Adrenal gland (tissue), 12 donors: ENCODE measurements around the gene SMIM29. TPM values are rescaled to one million over a fixed set of nuclear protein-coding genes. Genes with fewer than 3 reads are reported as not detected.
A peak's percentile ranks its signal among the peaks of the same experiment; 100 is the strongest.
"Not testable (repeated sequence)": the region's sequence is repeated elsewhere in the genome, so short reads cannot be mapped to it uniquely, and the experiment has no call there.

ENCODE experiments used
- DNase-seq, 7 donors: peaks; one replicate each; pipeline ENCODE4 v3.0.0-alpha.2; 2019 to 2020
- H3K27ac ChIP-seq, 5 donors: fragments of 200-600 bp; sonication (generic) in 4 of 5; 1 replicate in 3 of 5; 2 replicates in 2 of 5; pipeline versions ENCODE4 v1.5.1 to v1.8.0; 2016 to 2020; ENCODE audit warnings: mild to moderate bottlenecking in 1 of 5
- H3K27me3 ChIP-seq: fragments of 200-600 bp; 2 replicates; pipeline ENCODE4 v1.8.0; 2021
- H3K36me3 ChIP-seq, 2 donors: fragments of 200-600 bp; replicated peaks in 1 of 2; 1 replicate in 1 of 2; 2 replicates in 1 of 2; pipeline versions ENCODE4 v1.5.1 to v1.8.0; 2018 to 2022
- H3K4me1 ChIP-seq, 2 donors: fragments of 200-600 bp; replicated peaks in 1 of 2; 1 replicate in 1 of 2; 2 replicates in 1 of 2; pipeline versions ENCODE4 v1.5.1 to v1.8.0; 2018 to 2021
- H3K4me3 ChIP-seq, 4 donors: fragments of 200-600 bp; sonication (generic) in 3 of 4; one replicate each; pipeline ENCODE4 v1.5.1; 2016 to 2018
- H3K9me3 ChIP-seq, 3 donors: fragments of 200-600 bp; sonication (generic) in 1 of 3; replicated peaks in 1 of 3; 1 replicate in 2 of 3; 2 replicates in 1 of 3; pipeline versions ENCODE4 v1.5.1 to v1.8.0; 2016 to 2021
- CTCF ChIP-seq, 6 experiments: fragments of 450-650 bp in 4 of 6; fragments of 200-600 bp in 2 of 6; sonication (generic) in 1 of 6; IDR thresholded peaks; 1 replicate in 5 of 6; 2 replicates in 1 of 6; pipeline versions ENCODE4 v1.5.1 to v1.8.0; 2016 to 2021; ENCODE audit warnings: antibody characterized with exemption in 6 of 6, mild to moderate bottlenecking in 2 of 6, moderate library complexity in 1 of 6
- POLR2A ChIP-seq, 2 donors: fragments of 450-650 bp; IDR thresholded peaks; one replicate each; pipeline ENCODE4 v1.6.1; 2017; ENCODE audit warnings: antibody characterized with exemption in 2 of 2, mild to moderate bottlenecking in 2 of 2, moderate library complexity in 1 of 2
- WGBS, 4 donors: extraction: QIAGEN DNeasy Blood & Tissue Kit in 2 of 4; methylation state at CpG; one replicate each; pipeline versions ENCODE4 v1.1.5 to v1.1.7; 2013 to 2017; 5-methylcytosine and 5-hydroxymethylcytosine counted together
- intact Hi-C, 2 donors: fragments of 100-400 bp; cut with DNase I; formaldehyde crosslinking; loops; one replicate each; pipeline versions ENCODE4 v1.14.1 to v1.15.0; 2022 to 2023
- polyA plus RNA-seq, 3 donors: library from polyadenylated mRNA; stranded (reverse); fragments of 200-250 nt in 2 of 3; fragments of 350-450 nt in 1 of 3; fragmentation: Illumina TruSeq in 1 of 3; extraction: RNeasy Lipid Tissue Mini Kit (QIAGEN cat#74804) in 1 of 3; gene quantifications; one replicate each; pipeline ENCODE4 v1.2.3, GENCODE V29; 2013 to 2014
- total RNA-seq, 9 donors: library from RNA; depleted of rRNA in 4 of 9; stranded (reverse); fragments of >200 nt in 4 of 9; fragments of 120-200 nt in 1 of 9; fragmentation: NEBNext Ultra II Directional in 1 of 9; extraction: Animal tissue kit (Norgen Biotek cat#: 25700) in 1 of 9; gene quantifications; one replicate each; pipeline versions ENCODE4 v1.1.0 to v1.2.4, GENCODE V29; 2013 to 2023
- donor health status: healthy with polysubstance abuse.
- donor health status: Bipolar disorder and iron deficiency.
- donor health status: DM: yes; HTN: yes; CAD: no.
- donor health status: DM: no; HTN: no; CAD: no.
- donor health status: DM: no; HTN: no; CAD: no.
- donor health status: DM: yes; HTN: yes; CAD: no.

The SMIM29 gene
- total and polyA plus RNA-seq, 12 donors = 9.7 to 122 (median 33.2) TPM

GRCh38 chr6:34260576-34261267 is 11.9 kb upstream of the SMIM29 start:
- 81 to 87% (median 83%) methylated on average over 14 to 17 of the region's 17 CpGs for WGBS, 4 donors

GRCh38 chr6:34259529-34260069 is 10.8 kb upstream of the SMIM29 start:
- no peaks in the 10 kb centered on the region for H3K27me3 ChIP-seq
- H3K4me1 ChIP-seq = no peaks in the 10 kb centered on the region
- WGBS, 4 donors = 86 to 90% (median 88%) methylated on average over 6 of the region's 6 CpGs
- no peak overlapping the region for H3K27ac ChIP-seq
- TF ChIP-seq POLR2A (IDR thresholded peaks at IDR 0.05) (no peak), CTCF (IDR thresholded peaks at IDR 0.05) (no peak)
- H3K4me3 ChIP-seq = no peak overlapping the region
- no peaks in the 10 kb centered on the region for H3K36me3 ChIP-seq
- H3K9me3 ChIP-seq = no peaks in the 10 kb centered on the region
- intact Hi-C loops = no loop called here
- peak in 1 of 7 donors; percentile 9 for DNase-seq

More at GRCh38 chr6:34260576-34261267, 11.9 kb upstream of the SMIM29 start:
- intact Hi-C loops = no loop called here
- TF ChIP-seq CTCF (IDR thresholded peaks at IDR 0.05) (no peak), POLR2A (IDR thresholded peaks at IDR 0.05) (no peak)
- H3K27ac ChIP-seq = no peak overlapping the region
- no peaks in the 10 kb centered on the region for H3K4me1 ChIP-seq
- H3K36me3 ChIP-seq = no peaks in the 10 kb centered on the region
- H3K9me3 ChIP-seq = no peaks in the 10 kb centered on the region
- no peak overlapping the region for H3K4me3 ChIP-seq
- DNase-seq = peak in 1 of 7 donors; percentile 8
- no peaks in the 10 kb centered on the region for H3K27me3 ChIP-seq

- intact Hi-C loops, DNase-seq, H3K9me3 ChIP-seq, H3K27ac ChIP-seq, H3K36me3 ChIP-seq, H3K4me3 ChIP-seq, H3K27me3 ChIP-seq: not testable (repeated sequence)
- WGBS, 4 donors = 60 to 70% (median 63%) methylated on average over 2 of the region's 2 CpGs
- H3K4me1 ChIP-seq = peaks cover 6 to 12% of the 10 kb centered on the region in 2 donors
These were observed 3.6 kb upstream of the SMIM29 start for GRCh38 chr6:34252395-34252794.

GRCh38 chr6:34249469-34250261 is 859 bp upstream of the SMIM29 start:
- Histone ChIP-seq H3K27me3 (no peaks in the 10 kb centered on the region), H3K36me3 (no peaks in the 10 kb centered on the region), H3K4me3 (peak overlapping the region in 3 of 4 donors; percentile 22 to 60 (median 52)), H3K4me1 (peaks cover 8 to 16% of the 10 kb centered on the region in 2 donors), H3K27ac (peak overlapping the region in 4 of 5 donors; percentile 80 to 90 (median 84)), H3K9me3 (no peaks in the 10 kb centered on the region)
- no peak for TF ChIP-seq CTCF (IDR thresholded peaks at IDR 0.05)
- TF ChIP-seq POLR2A (IDR thresholded peaks at IDR 0.05) = no peak
- DNase-seq = peak in 2 of 7 donors; percentile 11 to 75
- intact Hi-C loops = loop anchor here in 1 of 2 donors (5.0 kb wide), 1 partner anchor 168 kb away; no protein-coding TSS in a partner anchor
- 40 to 50% (median 43%) methylated on average over 16 to 18 of the region's 18 CpGs for WGBS, 4 donors
